OCI-LY7 (cell line): ENCODE data around the gene TLE3.

Experiments
- EZH2phosphoT487 ChIP-seq: fragments of 200-600 bp; sonication (generic); IDR thresholded peaks from 2 replicates; pipeline ENCODE4 v1.6.1; 2018; ENCODE audit warnings: low read depth, borderline replicate concordance, mild to moderate bottlenecking, mixed run types, antibody characterized with exemption, low read length, moderate library complexity, mixed read lengths
- TF ChIP-seq, protein P1 (sequence below): fragments of 200-600 bp; sonication (generic); conservative IDR thresholded peaks from 2 replicates; pipeline ENCODE4 v1.5.1; 2014; ENCODE audit warnings: mild to moderate bottlenecking, antibody characterized with exemption, low read length, moderate library complexity, mixed read lengths

DNA sequence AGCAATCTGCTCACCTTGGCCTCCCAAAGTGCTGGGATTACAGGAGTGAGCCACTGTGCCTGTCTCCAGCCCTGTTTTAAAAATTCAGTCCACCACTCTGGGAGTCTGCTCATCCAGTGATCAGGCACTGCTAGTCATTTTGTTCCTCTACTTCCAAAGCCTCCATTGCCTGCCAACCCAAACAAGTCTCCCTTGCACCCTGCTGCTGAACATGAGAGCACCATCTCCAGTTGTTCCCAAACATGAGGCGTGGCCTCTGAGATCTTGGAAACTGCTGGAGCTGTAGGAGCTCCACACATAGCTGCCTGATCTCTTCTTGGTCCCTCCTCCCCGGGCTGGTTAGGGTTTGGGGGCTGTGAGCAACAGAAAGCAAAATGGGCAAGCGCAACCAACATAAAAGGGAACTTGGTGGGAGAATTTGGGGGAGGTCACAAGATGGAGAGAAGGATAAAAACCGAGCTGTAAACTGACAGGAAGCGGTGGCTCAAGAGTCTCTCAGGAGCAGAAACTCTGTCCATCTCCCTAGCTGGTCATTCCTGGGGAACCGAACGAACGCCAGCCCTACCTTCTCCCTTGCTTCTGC lies 49.6 kb upstream of the TLE3 start:
- TF ChIP-seq, protein P1, sequence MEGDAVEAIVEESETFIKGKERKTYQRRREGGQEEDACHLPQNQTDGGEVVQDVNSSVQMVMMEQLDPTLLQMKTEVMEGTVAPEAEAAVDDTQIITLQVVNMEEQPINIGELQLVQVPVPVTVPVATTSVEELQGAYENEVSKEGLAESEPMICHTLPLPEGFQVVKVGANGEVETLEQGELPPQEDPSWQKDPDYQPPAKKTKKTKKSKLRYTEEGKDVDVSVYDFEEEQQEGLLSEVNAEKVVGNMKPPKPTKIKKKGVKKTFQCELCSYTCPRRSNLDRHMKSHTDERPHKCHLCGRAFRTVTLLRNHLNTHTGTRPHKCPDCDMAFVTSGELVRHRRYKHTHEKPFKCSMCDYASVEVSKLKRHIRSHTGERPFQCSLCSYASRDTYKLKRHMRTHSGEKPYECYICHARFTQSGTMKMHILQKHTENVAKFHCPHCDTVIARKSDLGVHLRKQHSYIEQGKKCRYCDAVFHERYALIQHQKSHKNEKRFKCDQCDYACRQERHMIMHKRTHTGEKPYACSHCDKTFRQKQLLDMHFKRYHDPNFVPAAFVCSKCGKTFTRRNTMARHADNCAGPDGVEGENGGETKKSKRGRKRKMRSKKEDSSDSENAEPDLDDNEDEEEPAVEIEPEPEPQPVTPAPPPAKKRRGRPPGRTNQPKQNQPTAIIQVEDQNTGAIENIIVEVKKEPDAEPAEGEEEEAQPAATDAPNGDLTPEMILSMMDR = no peak
- no peak for TF ChIP-seq EZH2phosphoT487
